ENCODE results near the gene SPON1.
"Not testable (repeated sequence)": the region's sequence is repeated elsewhere in the genome, so short reads cannot be mapped to it uniquely, and the experiment has no call there.

The SPON1 gene

DNA sequence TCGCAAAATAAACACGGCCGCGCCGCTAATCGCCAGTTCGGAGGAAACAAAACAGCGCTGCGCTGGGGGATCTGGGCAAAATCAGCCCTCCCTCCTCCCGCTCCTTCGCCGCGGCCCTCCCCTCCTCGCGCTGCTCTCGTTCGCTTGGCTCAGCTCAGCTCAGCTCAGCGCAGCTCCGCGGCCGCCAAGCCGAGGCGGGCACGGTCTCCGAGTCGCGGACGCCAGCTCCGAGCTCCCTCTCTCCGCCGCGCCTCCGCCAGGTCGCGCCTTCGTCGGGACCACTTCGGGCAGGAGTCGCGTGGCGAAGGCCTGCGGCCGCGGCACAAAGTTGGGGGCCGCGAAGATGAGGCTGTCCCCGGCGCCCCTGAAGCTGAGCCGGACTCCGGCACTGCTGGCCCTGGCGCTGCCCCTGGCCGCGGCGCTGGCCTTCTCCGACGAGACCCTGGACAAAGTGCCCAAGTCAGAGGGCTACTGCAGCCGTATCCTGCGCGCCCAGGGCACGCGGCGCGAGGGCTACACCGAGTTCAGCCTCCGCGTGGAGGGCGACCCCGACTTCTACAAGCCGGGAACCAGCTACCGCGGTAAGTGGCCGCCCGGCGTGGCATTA lies at the start of gene SPON1:
Gene SPON1, plus strand, starts transcription at position 162 of the 607 bp plus-strand sequence. Its CDS starts 182 bp downstream, at position 344.
- DNase-seq (ENCODE audit: low read depth): peak; percentile 31

DNA sequence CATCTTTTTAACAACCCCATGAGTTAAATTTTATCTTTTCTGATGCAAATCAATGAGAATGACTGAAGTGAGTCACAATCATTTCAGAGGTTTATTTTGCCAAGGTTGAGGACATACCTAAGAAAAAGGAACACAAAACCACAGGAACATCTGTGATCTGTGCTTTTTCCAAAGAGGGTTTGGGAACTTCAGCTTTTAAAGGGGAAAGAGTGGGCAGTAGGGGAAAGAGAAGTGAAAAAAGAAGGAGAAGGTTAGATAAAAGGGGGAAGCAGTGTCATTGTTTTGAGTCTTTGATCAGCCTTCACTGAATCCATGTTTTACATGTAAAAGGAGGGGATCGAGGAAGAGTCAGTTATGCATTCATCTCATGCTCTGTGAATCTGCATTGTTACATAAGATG lies 45.3 kb upstream of the SPON1 start:
- no peak for DNase-seq (ENCODE audit: low read depth)

GRCh38 chr11:13917904-13918303 lies 44.6 kb upstream of the SPON1 start:
- DNase-seq (ENCODE audit: low read depth): no peak

GRCh38 chr11:13920756-13921155 lies 41.8 kb upstream of the SPON1 start:
- no peak for DNase-seq (ENCODE audit: low read depth)

- no peak for DNase-seq (ENCODE audit: low read depth)
Measured at GRCh38 chr11:13921545-13921944, 41.0 kb upstream of the SPON1 start.

GRCh38 chr11:13923182-13923581 lies 39.3 kb upstream of the SPON1 start:
- DNase-seq (ENCODE audit: low read depth): no peak

GRCh38 chr11:13923716-13924650 lies 38.5 kb upstream of the SPON1 start:
- no peak for DNase-seq (ENCODE audit: low read depth)

DNA sequence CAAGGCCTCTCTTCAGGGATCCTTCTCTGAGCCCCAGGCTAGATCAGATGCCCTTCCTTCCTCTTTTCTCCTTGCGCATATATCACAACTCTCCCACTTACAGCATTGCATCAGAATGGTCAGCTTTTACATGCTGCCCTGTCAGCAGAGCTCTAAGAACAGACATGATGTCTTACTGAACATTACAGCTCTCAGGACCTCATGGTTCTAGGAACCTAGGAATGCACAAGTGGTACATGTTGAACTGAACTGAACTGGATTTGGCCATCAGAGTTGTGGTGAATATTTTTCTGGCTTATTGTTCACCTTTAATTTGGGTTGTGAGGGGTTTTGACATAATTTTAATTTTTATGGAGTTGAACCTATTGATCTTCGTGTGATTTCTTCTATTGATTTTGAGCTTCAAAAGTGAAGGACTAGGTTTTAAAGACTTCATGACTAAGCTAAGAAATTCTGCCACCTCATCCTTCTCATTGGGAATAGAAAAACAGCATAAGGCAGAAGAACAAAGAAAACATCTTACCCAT lies 37.7 kb upstream of the SPON1 start:
- DNase-seq (ENCODE audit: low read depth): no peak

DNA sequence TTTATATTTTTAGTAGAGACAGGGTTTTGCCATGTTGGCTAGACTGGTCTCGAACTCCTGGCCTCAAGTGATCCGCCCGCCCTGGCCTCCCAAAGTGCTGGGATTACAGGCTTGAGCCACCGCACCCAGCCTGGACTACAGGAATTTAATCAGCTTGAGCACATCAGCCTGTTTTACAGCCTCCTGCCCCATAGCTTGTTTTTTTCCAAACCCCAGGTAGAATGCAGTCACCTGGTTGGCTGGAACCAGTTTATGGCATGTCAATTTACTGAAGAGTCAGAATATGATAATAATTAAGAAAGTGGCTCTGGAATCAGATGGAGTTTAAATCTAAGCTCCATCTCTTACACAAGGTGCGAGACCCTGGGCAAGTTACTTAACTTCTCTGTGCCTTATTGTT lies 36.2 kb upstream of the SPON1 start:
- DNase-seq (ENCODE audit: low read depth): not testable (repeated sequence)

GRCh38 chr11:13926981-13927380 lies 35.5 kb upstream of the SPON1 start:
- no peak for DNase-seq (ENCODE audit: low read depth)

GRCh38 chr11:13927481-13927880 lies 35.0 kb upstream of the SPON1 start:
- no peak for DNase-seq (ENCODE audit: low read depth)

GRCh38 chr11:13928566-13929251 lies 33.8 kb upstream of the SPON1 start:
- no peak for DNase-seq (ENCODE audit: low read depth)

DNA sequence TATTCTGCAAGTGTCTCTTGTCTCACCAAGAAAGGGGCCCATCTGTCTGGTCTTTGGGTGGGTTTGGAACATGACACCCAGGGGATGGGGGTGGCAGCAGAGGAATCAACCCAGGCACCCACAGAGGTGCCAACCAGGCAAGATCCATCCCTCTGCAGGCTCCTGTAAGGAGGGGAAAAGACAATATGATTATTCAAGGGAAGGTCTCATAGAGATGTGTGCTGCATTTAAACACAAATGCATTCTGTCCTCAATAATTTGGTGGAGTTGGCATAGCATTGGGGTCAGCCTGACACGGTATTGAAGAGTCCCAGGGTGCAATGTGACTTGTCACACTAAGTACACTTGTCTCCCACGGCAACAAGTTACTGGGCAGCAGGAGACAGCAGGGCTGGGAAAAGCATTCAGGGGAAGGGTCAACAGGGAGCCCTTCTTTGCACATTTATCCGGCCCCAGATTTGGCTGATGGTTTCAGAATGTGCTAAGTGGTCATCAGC lies 33.1 kb upstream of the SPON1 start:
- DNase-seq (ENCODE audit: low read depth): no peak

GRCh38 chr11:13931356-13931755 lies 31.2 kb upstream of the SPON1 start:
- DNase-seq (ENCODE audit: low read depth): no peak

DNA sequence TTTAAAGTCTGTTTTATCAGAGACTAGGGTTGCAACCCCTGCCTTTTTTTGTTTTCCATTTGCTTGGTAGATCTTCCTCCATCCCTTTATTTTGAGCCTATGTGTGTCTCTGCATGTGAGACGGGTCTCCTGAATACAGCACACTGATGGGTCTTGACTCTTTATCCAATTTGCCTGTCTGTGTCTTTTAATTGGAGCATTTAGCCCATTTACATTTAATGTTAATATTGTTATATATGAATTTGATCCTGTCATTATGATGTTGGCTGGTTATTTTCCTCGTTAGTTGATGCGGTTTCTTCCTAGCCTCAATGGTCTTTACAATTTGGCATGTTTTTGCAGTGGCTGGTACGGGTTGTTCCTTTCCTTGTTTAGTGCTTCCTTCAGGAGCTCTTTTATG lies 25.4 kb upstream of the SPON1 start:
- not testable (repeated sequence) for DNase-seq (ENCODE audit: low read depth)

DNA sequence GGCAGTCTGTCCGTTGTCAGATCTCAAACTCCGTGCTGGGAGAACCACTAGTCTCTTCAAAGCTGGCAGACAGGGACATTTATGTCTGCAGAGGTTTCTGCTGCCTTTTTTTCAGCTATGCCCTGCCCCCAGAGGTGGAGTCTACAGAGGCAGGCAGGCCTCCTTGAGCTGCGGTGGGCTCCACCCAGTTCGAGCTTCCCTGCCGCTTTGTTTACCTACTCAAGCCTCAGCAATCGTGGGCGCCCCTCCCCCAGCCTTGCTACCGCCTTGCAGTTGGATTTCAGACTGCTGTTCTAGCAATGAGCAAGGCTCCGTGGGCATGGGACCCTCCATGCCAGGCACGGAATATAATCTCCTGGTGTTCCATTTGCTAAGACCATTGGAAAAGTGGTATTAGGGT lies 23.7 kb upstream of the SPON1 start:
- DNase-seq (ENCODE audit: low read depth): not testable (repeated sequence)

- DNase-seq (ENCODE audit: low read depth): no peak
Measured at GRCh38 chr11:13939961-13940906, 22.3 kb upstream of the SPON1 start.

DNA sequence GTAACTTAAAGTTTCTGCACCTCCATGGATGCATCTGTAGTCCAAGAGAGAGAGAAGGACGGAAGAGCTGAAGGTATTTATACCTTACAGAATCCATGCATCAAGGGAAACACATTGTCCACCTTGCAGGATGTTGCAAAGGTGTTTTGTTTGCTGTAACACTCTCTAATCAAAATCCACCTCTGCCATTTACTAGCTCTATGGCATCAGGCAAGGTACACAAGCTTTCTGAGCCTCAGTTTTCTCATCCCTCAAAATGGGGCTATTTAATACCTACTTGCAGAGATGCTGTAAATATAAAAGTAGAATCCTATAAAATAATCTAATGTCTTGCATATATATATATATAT lies 21.6 kb upstream of the SPON1 start:
- no peak for DNase-seq (ENCODE audit: low read depth)

DNA sequence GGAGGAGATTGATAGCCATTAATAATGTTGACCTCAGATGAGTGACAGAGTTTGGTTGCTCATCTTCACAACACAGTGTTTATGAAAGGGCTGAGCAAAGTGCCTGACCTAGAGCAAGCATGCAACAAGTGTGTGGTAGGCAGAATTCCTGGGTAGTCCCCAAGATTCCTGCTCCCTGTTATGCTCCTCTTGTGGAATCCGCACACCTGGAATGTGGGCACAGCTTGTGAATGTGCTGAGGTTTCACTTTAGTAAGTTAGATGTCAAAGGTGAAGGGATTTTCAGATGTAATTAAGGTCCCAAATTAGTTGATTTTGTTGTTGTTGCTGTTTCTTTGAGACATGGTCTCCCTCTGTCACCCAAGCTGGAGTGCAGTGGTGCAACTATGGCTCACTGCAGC lies 20.7 kb upstream of the SPON1 start:
- no peak for DNase-seq (ENCODE audit: low read depth)

- no peak for DNase-seq (ENCODE audit: low read depth)
Measured at GRCh38 chr11:13942378-13942777, 20.1 kb upstream of the SPON1 start.

DNA sequence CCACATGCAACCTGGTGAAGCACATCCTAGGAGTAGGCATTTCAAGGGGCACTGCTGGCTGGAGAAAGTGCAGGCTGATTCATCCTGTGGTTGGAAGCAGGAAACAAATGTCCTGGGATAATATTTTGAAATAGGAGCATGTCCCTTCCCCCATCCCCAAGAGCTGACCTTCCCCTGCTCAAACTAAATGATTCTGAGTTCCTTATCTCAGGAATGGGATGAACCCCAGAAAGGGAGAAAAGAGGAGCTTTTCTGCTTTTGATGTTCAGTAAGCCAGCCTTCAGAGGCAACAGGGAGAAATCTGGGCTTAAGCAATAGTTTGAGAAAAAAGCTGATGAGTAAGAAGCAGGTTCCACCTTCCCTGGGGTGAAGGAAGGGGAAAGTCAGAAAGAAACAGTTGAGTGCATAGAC lies 19.5 kb upstream of the SPON1 start:
- no peak for DNase-seq (ENCODE audit: low read depth)

Measured in stimulated activated CD8-positive, alpha-beta memory T cell treated with anti-CD3 and anti-CD28 coated beads, Interleukin-12 subunit alpha, Interleukin-12 subunit beta, amount 100 ng/mL, for 4 hours (primary cell).